ENCODE results near the gene ZNF470. TPM values are rescaled to one million over a fixed set of nuclear protein-coding genes. Genes with fewer than 3 reads are reported as not detected.

Gene ZNF470
- total and polyA plus RNA-seq, 2 of the 13 experiments (the other 11 are each of a cell fraction or from before 2014, with no cell fraction given) = not detected

DNA sequence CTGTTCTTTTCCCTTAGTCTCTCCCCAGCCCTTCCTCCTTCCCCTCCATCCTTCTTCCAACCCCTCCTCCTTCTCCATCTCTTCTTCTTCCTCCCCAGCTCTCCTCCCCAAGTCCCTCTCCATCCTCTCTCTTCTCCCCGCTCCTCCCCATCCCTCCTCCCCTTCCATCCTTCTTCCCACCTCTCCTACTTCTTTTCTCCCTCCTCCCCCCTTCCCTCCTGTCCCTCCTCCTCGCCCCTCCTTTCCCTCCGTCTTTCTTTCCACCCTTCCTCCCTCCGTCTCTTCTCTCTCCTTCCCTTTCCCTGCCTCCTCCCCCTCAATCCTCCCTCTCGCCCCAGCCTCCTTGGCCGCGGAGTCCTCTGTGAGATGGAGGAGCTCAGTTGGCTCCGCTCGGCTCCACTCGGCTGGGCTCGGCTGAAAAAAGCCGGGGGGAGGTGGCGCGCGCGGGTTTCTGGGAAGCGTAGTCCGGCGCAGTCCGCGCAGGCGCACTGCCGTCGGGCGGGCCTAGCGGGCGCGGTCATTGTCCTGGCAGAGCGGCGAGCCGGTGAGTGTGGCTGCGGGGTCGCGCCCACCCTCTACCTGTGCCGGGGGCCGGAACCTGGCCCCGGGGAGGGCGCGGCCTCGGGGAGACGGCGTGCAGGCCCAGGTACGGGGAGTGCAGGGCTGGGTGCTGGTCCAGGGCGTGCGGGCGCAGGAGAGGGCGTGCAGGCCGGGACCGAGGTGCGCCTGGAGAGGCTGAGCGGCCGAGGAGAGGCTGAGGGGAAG, 27.7 kb downstream of the ZNF470 start, which contains the start of gene ZNF71 (continued):
- TF ChIP-seq ADNP (CRISPR knock-in tag; IDR thresholded peaks at IDR 0.05) (0 out of 2 replicates have a peak, but pooled peaks have one; percentile 60), ZNF737 (CRISPR knock-in tag; IDR thresholded peaks at IDR 0.05; ENCODE audit: borderline replicate concordance) (no peak), ZNF160 (CRISPR knock-in tag; IDR thresholded peaks at IDR 0.05) (peak; percentile 49; the same call in 1 of the 2 replicates), ZC3H13 (CRISPR knock-in tag; IDR thresholded peaks at IDR 0.05) (peak; percentile 76), KLF12 (CRISPR knock-in tag; IDR thresholded peaks at IDR 0.05; ENCODE audit: borderline replicate concordance) (peak; percentile 42), NFYC (CRISPR knock-in tag; IDR thresholded peaks at IDR 0.05) (no peak), KDM3A (CRISPR knock-in tag; IDR thresholded peaks at IDR 0.05; ENCODE audit: low read depth) (peak; percentile 56; the same call in 1 of the 2 replicates), UBTF (CRISPR knock-in tag; IDR thresholded peaks at IDR 0.05) (peak; percentile 40; the same call in 1 of the 2 replicates), YEATS4 (CRISPR knock-in tag; IDR thresholded peaks at IDR 0.05; ENCODE audit: borderline replicate concordance) (peak; percentile 62; the same call in 1 of the 2 replicates), DR1 (CRISPR knock-in tag; IDR thresholded peaks at IDR 0.05) (no peak), ZNF234 (CRISPR knock-in tag; conservative IDR thresholded peaks at IDR 0.05) (no peak), HNF4G (IDR thresholded peaks at IDR 0.05; ENCODE audit: borderline replicate concordance, low read depth, low read length) (no peak), HNF4G (CRISPR knock-in tag; IDR thresholded peaks at IDR 0.05; ENCODE audit: borderline replicate concordance, low read depth) (no peak), IRF2 (CRISPR knock-in tag; IDR thresholded peaks at IDR 0.05) (peak; percentile 69), RAD51 (IDR thresholded peaks at IDR 0.05; ENCODE audit: borderline replicate concordance) (no peak), HOMEZ (CRISPR knock-in tag; IDR thresholded peaks at IDR 0.05; ENCODE audit: low read depth) (peak; percentile 12; the same call in 1 of the 2 replicates), PHF8 (CRISPR knock-in tag; IDR thresholded peaks at IDR 0.05) (peak; percentile 97), SALL1 (CRISPR knock-in tag; IDR thresholded peaks at IDR 0.05) (peak; percentile 14; the same call in 1 of the 2 replicates), MED1 (CRISPR knock-in tag; IDR thresholded peaks at IDR 0.05) (peak; percentile 29; the same call in 1 of the 2 replicates), ZNF451 (CRISPR knock-in tag; IDR thresholded peaks at IDR 0.05) (no peak; the same call in 1 of the 2 replicates), CBX2 (IDR thresholded peaks at IDR 0.05; ENCODE audit: low read depth, low read length) (no peak), CBX2 (CRISPR knock-in tag; IDR thresholded peaks at IDR 0.05; ENCODE audit: low read depth) (no peak), MIER3 (CRISPR knock-in tag; IDR thresholded peaks at IDR 0.05; ENCODE audit: borderline replicate concordance) (no peak), NFE2 (CRISPR knock-in tag; IDR thresholded peaks at IDR 0.05) (no peak), HNRNPL (IDR thresholded peaks at IDR 0.05; ENCODE audit: low read depth, low read length) (no peak)
- TF ChIP-seq, protein P1, sequence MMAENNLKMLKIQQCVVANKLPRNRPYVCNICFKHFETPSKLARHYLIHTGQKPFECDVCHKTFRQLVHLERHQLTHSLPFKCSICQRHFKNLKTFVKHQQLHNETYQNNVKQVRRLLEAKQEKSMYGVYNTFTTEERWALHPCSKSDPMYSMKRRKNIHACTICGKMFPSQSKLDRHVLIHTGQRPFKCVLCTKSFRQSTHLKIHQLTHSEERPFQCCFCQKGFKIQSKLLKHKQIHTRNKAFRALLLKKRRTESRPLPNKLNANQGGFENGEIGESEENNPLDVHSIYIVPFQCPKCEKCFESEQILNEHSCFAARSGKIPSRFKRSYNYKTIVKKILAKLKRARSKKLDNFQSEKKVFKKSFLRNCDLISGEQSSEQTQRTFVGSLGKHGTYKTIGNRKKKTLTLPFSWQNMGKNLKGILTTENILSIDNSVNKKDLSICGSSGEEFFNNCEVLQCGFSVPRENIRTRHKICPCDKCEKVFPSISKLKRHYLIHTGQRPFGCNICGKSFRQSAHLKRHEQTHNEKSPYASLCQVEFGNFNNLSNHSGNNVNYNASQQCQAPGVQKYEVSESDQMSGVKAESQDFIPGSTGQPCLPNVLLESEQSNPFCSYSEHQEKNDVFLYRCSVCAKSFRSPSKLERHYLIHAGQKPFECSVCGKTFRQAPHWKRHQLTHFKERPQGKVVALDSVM (CRISPR knock-in tag; IDR thresholded peaks at IDR 0.05) = peak; percentile 94
